Suprapubic skin (tissue), 4 donors: ENCODE measurements around the gene GOLGA2. TPM values are rescaled to one million over a fixed set of nuclear protein-coding genes. Genes with fewer than 3 reads are reported as not detected.

Source experiments
- DNase-seq, 2 donors: peaks; one replicate each; pipeline ENCODE4 v3.0.0-alpha.2; 2019; ENCODE audit warnings: low spot score in 2 of 2
- H3K27ac ChIP-seq: fragments of 200-600 bp; sonication (generic); one replicate; pipeline ENCODE4 v1.5.1; 2019
- H3K27me3 ChIP-seq: fragments of 200-600 bp; sonication (generic); one replicate; pipeline ENCODE4 v1.5.1; 2019
- H3K36me3 ChIP-seq: fragments of 200-600 bp; sonication (generic); one replicate; pipeline ENCODE4 v1.5.1; 2019
- H3K4me1 ChIP-seq: fragments of 200-600 bp; sonication (generic); one replicate; pipeline ENCODE4 v1.5.1; 2019
- H3K4me3 ChIP-seq: fragments of 200-600 bp; sonication (generic); one replicate; pipeline ENCODE4 v1.5.1; 2019; ENCODE audit warnings: mild to moderate bottlenecking
- H3K9me3 ChIP-seq: fragments of 200-600 bp; sonication (generic); one replicate; pipeline ENCODE4 v1.5.1; 2019
- CTCF ChIP-seq, 2 donors: fragments of 200-600 bp in 1 of 2; fragments of 450-650 bp in 1 of 2; sonication (generic) in 1 of 2; IDR thresholded peaks; one replicate each; pipeline ENCODE4 v1.5.1; 2016 to 2019; ENCODE audit warnings: antibody characterized with exemption in 2 of 2, mild to moderate bottlenecking in 1 of 2, moderate library complexity in 1 of 2
- EP300 ChIP-seq: sonication (generic); formaldehyde crosslinking; IDR thresholded peaks from one replicate; pipeline ENCODE4 v1.6.1; 2017; ENCODE audit warnings: antibody characterized with exemption
- POLR2A ChIP-seq, 2 donors: fragments of 450-650 bp; IDR thresholded peaks; one replicate each; pipeline ENCODE4 v1.6.1; 2017; ENCODE audit warnings: antibody characterized with exemption in 2 of 2, mild to moderate bottlenecking in 2 of 2, moderate library complexity in 2 of 2
- POLR2AphosphoS5 ChIP-seq, 3 donors: sonication (generic); formaldehyde crosslinking; IDR thresholded peaks; one replicate each; pipeline ENCODE4 v1.6.1; 2017; ENCODE audit warnings: antibody characterized with exemption in 3 of 3
- WGBS: methylation state at CpG from one replicate; pipeline ENCODE4 v1.1.5; 2018; 5-methylcytosine and 5-hydroxymethylcytosine counted together
- total RNA-seq, 4 donors: library from RNA; depleted of rRNA; stranded (reverse); fragments of >200 nt; gene quantifications; one replicate each; pipeline ENCODE4 v1.1.0, GENCODE V29; 2016

GOLGA2 gene
- total RNA-seq, 4 donors from 2014 or later = 83.5 to 131 (median 99.0) TPM

GRCh38 chr9:128250839-128251731 lies 24.7 kb downstream of the GOLGA2 start:
- Histone ChIP-seq H3K36me3 (no peaks in the 10 kb centered on the region), H3K4me3 (peak overlapping the region; percentile 59), H3K27ac (peak overlapping the region; percentile 40), H3K9me3 (no peaks in the 10 kb centered on the region), H3K27me3 (no peaks in the 10 kb centered on the region), H3K4me1 (peaks cover 50% of the 10 kb centered on the region)
- DNase-seq = no peak
- TF ChIP-seq EP300 (no peak), POLR2A (IDR thresholded peaks at IDR 0.05) (no peak), POLR2AphosphoS5 (IDR thresholded peaks at IDR 0.05) (no peak), CTCF (IDR thresholded peaks at IDR 0.05) (no peak)
- 55% methylated on average over 18 of the region's 43 CpGs for WGBS

DNA sequence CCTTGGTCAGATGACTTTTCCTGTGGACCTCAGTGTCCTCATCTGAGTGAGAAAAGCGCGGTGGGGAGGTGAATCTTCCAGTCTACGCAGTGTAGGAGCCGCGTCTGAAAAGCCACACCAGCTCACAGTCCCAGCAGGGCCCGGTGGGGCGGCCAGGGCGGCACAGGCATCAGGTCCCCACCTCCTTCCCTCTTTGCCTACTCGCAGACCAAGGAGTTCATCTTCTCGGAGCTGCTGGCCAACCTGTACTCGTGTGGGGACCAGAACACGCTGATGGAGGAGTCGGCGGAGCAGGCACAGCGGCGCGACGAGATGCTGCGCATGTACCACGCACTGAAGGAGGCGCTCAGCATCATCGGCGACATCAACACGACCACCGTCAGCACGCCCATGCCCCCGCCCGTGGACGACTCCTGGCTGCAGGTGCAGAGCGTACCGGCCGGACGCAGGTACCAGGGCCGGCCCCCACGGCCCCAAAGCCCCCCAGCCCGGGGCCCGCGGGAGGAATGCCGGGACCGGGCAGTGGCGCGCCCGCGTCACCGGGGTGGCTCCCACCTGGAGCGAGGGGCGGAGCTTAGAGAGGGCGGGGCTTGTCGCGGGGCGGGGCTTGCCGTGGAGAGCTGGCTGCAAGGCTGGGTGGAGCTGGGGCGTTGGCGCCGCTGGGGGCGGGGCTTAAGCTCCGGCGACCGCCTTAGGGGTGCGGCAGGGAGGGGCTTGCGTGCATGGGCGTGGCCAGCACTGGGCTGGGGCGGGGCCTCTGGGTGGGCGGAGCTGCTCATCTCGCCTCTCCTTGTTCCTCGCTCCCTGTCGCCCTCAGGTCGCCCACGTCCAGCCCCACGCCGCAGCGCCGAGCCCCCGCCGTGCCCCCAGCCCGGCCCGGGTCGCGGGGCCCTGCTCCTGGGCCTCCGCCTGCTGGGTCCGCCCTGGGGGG lies 25.6 kb downstream of the GOLGA2 start:
- no peak for TF ChIP-seq CTCF (IDR thresholded peaks at IDR 0.05)
- no peak for TF ChIP-seq EP300
- no peak for TF ChIP-seq POLR2A (IDR thresholded peaks at IDR 0.05)
- TF ChIP-seq POLR2AphosphoS5 (IDR thresholded peaks at IDR 0.05) = no peak
- peak overlapping the region; percentile 40 for H3K27ac ChIP-seq
- H3K4me1 ChIP-seq = peaks cover 55% of the 10 kb centered on the region
- WGBS = 52% methylated on average over 7 of the region's 81 CpGs
- H3K9me3 ChIP-seq = no peaks in the 10 kb centered on the region
- no peaks in the 10 kb centered on the region for H3K27me3 ChIP-seq
- H3K4me3 ChIP-seq = peak overlapping the region; percentile 59
- no peaks in the 10 kb centered on the region for H3K36me3 ChIP-seq
- peak; percentile 93 to 96 for DNase-seq

- Histone ChIP-seq H3K4me1 (peaks cover 55% of the 10 kb centered on the region), H3K4me3 (no peak overlapping the region), H3K9me3 (no peaks in the 10 kb centered on the region), H3K27me3 (no peaks in the 10 kb centered on the region), H3K36me3 (no peaks in the 10 kb centered on the region), H3K27ac (no peak overlapping the region)
- WGBS = 89% methylated on average over 8 of the region's 8 CpGs
- TF ChIP-seq EP300 (no peak), CTCF (IDR thresholded peaks at IDR 0.05) (no peak), POLR2AphosphoS5 (IDR thresholded peaks at IDR 0.05) (no peak), POLR2A (IDR thresholded peaks at IDR 0.05) (no peak)
- DNase-seq = no peak
Measured at GRCh38 chr9:128249558-128249907, 26.3 kb downstream of the GOLGA2 start.

- no peaks in the 10 kb centered on the region for H3K36me3 ChIP-seq
- no peak for DNase-seq
Measured at GRCh38 chr9:128247226-128247803, 28.5 kb downstream of the GOLGA2 start.

More at GRCh38 chr9:128247226-128247803, 28.5 kb downstream of the GOLGA2 start:
- no peak for TF ChIP-seq POLR2AphosphoS5 (IDR thresholded peaks at IDR 0.05)
- TF ChIP-seq EP300 = no peak
- no peak for TF ChIP-seq CTCF (IDR thresholded peaks at IDR 0.05)
- no peak for TF ChIP-seq POLR2A (IDR thresholded peaks at IDR 0.05)
- peaks cover 57% of the 10 kb centered on the region for H3K4me1 ChIP-seq
- H3K4me3 ChIP-seq = no peak overlapping the region
- no peaks in the 10 kb centered on the region for H3K9me3 ChIP-seq
- H3K27me3 ChIP-seq = no peaks in the 10 kb centered on the region
- 89% methylated on average over 5 of the region's 5 CpGs for WGBS
- no peak overlapping the region for H3K27ac ChIP-seq
